HL-60/S4 treated with phorbol 12-myristate 13-acetate at 8.2 ng/mL for 4 days and 3 days (cell line): ENCODE measurements around the gene SH3BP4.

Experiments
- in situ Hi-C: fragments of 300-500 bp; cut with MboI; formaldehyde crosslinking; loops from 2 replicates; pipeline ENCODE4 v1.15.0; 2022; ENCODE audit warnings: low sequenced_read_pairs

SH3BP4 gene

DNA sequence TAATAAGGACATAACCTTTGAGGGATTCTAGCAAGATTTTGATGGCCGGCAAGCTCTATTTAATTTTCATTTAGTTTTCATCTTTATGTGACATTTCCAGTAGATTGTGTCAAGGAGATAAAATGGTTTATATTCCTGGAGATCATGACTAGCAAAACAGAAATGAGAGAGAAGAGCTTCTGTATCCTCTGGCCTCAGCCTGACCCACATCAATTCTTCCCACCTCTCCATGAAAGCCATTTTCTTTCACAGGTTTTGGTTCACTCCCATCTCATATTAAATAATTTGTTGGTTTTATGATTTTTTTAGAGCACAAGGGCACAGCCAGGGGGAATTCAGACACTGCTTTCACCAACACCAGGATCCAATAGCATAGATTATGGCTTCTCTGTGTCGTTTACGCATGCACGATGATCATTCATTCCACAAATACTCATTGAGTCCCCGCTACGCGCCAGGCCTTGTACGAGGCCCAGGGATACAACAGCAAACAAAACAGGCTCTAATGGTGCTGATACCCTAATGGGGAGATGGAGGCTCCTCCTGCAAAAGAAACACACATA, 85.9 kb downstream of the SH3BP4 start:
- in situ Hi-C loops, result no loop called here

DNA sequence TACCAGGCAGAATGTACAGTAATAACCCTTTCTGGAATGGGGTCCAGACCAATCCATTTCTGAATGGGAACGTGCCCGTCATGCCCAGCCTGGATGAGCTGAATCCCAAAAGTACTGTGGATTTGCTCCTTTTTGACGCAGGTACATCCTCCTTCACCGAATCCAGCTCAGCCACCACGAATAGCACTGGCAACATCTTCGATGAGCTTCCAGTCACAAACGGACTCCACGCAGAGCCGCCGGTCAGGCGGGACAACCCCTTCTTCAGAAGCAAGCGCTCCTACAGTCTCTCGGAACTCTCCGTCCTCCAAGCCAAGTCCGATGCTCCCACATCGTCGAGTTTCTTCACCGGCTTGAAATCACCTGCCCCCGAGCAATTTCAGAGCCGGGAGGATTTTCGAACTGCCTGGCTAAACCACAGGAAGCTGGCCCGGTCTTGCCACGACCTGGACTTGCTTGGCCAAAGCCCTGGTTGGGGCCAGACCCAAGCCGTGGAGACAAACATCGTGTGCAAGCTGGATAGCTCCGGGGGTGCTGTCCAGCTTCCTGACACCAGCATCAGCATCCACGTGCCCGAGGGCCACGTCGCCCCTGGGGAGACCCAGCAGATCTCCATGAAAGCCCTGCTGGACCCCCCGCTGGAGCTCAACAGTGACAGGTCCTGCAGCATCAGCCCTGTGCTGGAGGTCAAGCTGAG, 89.6 kb downstream of the SH3BP4 start:
- in situ Hi-C loops, result no loop called here

DNA sequence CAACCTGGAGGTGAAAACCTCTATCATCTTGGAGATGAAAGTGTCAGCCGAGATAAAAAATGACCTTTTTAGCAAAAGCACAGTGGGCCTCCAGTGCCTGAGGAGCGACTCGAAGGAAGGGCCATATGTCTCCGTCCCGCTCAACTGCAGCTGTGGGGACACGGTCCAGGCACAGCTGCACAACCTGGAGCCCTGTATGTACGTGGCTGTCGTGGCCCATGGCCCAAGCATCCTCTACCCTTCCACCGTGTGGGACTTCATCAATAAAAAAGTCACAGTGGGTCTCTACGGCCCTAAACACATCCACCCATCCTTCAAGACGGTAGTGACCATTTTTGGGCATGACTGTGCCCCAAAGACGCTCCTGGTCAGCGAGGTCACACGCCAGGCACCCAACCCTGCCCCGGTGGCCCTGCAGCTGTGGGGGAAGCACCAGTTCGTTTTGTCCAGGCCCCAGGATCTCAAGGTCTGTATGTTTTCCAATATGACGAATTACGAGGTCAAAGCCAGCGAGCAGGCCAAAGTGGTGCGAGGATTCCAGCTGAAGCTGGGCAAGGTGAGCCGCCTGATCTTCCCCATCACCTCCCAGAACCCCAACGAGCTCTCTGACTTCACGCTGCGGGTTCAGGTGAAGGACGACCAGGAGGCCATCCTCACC, 90.2 kb downstream of the SH3BP4 start:
- in situ Hi-C loops, result no loop called here

DNA sequence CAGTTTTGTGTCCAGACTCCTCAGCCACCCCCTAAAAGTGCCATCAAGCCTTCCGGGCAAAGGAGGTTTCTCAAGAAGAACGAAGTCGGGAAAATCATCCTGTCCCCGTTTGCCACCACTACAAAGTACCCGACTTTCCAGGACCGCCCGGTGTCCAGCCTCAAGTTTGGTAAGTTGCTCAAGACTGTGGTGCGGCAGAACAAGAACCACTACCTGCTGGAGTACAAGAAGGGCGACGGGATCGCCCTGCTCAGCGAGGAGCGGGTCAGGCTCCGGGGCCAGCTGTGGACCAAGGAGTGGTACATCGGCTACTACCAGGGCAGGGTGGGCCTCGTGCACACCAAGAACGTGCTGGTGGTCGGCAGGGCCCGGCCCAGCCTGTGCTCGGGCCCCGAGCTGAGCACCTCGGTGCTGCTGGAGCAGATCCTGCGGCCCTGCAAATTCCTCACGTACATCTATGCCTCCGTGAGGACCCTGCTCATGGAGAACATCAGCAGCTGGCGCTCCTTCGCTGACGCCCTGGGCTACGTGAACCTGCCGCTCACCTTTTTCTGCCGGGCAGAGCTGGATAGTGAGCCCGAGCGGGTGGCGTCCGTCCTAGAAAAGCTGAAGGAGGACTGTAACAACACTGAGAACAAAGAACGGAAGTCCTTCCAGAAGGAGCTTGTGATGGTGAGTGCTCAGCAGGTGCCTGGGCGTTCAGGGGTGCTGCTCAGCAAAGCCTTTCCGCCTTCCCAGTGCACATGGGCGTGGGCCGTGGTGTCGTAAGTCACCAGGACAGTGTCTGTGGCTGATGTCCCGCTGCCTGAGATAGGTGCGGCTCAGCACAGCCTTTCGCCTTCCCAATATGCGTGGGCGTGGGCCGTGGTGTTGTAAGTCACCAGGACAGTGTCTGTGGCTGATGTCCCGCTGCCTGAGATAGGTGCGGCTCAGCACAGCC, 91.0 kb downstream of the SH3BP4 start:
- in situ Hi-C loops, result no loop called here

DNA sequence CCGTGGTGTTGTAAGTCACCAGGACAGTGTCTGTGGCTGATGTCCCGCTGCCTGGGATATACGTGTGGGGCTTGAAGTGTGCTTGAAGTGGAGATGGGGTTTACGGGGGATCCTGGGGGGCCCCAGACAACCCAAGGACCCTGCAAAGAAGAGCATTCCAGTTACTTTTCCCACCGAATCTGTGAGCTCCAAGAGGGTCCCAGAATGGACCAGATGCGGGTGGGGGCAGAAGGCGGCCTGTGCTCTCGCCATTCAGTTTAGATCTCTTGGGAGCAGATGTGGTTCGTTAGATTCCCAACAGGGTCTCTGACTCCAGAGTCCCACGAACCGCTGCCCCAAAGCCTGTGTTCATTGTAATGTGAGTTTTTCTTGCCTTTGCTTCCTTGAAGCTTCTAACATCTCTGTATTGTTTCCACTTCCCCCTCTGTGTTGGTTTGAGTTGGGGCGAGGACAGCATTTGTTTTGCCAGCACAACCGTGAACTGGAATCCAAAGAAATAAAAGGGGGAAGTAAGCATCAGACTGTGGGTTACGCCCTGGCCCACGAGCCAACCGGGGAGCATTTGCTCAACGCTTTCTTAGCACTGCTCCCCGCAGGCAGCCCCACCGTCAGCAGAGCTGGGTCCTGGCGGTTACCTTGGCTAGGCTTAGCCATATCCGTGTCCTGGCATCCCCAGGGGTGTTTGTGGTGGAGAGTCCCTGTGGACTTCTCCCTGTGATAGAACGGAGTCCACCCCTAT, 92.1 kb downstream of the SH3BP4 start:
- in situ Hi-C loops, result no loop called here

DNA sequence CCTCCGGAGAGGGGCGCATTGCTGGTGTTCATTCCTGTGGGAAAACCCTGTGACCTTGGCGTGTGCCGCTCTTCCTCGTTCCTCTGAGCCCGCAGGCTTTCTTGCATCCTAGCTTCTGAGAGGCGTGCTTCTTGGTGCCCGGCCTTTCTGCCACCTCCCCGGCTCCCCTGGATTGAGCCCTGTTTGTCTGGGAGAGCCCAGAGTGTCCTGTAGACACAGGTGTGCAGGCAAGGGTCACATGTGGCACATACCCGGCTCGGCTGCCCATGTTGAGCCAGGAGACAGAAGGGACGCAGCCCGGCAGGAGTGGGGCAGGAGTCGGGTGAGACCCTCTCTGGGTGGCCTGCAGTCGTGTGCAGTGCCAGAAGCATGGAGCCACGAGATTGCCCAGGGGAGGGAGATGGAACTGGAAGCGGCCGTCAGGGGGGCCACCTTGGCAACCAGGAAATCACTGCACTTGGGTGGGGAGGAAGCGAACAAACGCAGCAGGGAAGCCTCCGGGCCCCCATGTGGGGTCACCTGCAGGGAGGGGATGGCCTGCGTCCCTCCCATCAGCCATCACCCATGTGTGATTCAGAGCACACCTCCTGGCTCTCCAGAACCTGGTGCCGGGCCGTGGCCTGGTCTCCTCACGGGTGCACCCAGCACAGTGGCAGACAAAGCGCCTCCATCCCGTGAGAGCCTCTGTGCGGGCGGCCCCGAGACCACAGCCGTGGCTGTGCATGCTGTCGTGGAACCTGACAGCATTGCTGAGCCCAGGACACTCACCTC, 92.9 kb downstream of the SH3BP4 start:
- in situ Hi-C loops, result no loop called here

DNA sequence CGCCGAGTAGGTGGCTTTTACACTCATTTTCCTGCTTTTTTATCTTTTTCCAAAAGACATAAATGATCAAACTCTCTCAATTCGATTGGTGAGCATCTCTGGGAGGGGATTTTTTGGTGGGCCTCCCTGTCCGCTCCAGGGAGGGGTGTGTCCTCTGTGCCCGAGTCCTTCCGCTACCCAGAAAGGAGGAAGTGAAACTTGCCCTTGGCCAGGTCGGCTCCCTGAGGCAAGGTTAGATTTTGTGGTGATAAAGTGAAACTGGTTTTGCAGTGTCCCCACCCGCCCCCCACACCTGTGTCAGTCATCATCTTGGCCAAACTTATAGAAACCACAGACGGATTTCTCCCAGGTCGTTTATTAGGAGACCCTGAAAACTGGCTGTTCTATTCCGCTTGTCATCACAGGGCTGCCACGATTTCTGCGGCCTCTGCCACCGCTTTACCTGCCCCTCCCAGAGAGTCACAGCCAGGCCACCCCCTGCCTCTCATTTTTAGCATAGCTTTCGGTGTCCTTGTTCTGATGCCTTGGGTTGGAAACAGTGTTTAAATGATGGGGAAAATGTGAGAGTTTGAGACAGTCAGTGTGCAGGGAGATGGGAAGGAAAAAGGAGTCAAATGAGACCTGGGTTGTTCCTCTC, 93.6 kb downstream of the SH3BP4 start:
- in situ Hi-C loops, result no loop called here

DNA sequence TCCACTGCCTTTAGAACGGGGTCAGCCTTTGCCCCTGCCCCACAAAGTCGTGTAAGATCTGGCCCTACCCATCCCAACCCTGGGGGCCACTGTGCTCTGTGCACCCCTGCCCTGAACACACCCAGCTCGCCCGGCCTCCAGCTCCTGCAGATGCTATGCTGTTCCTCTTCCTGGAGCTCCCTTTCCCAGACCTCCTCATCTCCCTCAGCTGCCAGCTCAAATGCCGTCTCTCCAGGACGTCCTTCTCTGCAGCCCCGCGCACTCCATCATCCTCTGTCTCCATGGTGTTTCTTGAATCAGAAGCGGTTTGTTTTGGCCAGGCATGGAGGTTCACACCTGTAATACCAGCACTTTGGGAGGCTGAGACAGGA, 94.1 kb downstream of the SH3BP4 start:
- in situ Hi-C loops, result no loop called here

DNA sequence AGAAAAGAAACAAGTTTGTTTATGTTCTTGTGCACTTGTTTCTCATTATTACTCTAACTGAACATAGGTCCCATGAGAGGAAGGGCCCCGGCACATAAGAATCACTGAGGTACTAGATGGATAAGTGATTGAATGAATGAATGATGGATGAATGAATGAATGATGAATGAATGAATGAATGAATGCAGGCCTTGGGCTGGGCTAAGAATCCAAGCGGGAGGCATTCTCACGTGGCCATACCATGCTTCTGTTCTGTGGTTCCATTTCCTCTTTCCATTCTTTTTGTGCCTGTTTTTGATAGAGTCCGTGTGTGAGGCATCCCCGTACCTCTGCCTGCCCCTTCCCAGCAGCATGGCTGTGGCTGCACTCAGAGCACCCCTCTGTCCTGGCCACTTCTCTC, 94.8 kb downstream of the SH3BP4 start:
- in situ Hi-C loops, result no loop called here

DNA sequence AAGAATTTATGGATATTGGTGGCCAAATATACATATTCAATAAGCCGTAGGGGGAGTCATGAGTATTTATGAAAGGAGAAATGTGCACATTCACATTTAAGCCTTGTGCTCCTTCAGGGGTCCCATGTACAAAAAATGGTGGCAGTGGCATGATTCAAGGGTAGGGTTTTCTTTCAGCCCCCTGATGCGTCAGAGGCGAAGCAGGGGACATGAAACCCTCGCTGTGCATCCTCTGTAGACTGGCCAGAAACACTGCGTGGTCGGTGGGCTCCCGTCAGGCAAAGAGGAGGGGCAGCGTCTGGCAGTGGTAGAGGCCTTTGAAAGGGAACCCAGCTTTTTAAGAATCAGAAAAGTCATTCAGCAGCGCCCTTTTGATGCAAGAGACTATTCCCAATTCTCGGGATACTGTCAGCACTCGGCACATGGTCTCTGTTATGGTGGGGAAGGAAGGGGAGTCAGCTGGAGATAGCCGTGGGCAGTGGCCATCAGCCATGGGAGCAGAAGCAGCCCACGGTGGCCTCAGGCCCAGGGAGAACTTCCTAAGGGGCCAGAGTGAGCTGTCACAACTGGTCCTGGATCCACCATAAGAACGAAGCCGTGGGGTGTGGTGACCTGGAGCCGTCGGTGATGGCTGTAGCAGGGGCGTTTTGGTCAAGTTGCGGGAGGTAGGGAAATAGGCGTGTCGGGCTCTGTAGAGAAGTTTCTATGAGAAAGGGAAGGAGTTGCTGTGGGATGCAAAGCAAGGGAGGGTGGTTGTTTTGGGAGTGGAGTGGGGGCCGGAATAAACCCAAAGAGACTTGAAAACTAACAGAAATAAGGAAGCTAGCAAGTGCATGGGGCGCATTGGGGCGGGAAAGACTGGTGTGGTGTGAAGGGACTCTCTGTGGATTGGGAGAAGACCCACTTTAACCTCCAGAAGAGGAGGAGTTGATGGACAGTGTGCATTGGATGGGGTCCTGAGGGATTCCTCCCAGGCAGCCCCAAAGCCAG, 95.6 kb downstream of the SH3BP4 start:
- in situ Hi-C loops, result no loop called here

DNA sequence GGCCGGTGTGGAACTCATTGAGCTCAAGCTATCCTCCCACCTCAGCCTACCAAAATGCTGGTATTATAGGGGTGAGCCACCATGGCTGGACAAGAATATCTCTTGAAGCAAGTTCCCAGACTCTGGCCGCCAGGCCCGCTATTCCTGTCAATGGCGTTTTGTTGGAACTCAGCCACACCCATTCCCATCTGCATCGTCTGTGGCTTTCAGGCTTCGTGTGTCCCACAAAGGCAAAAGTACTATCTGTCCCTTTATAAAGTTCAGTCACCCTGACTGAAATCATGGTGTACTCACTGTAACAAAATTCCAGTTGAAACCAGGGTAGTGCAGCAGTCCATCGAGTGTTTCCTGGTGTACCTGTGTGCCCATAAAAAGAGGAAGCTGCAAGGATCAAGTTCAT, 96.7 kb downstream of the SH3BP4 start:
- in situ Hi-C loops, result no loop called here

DNA sequence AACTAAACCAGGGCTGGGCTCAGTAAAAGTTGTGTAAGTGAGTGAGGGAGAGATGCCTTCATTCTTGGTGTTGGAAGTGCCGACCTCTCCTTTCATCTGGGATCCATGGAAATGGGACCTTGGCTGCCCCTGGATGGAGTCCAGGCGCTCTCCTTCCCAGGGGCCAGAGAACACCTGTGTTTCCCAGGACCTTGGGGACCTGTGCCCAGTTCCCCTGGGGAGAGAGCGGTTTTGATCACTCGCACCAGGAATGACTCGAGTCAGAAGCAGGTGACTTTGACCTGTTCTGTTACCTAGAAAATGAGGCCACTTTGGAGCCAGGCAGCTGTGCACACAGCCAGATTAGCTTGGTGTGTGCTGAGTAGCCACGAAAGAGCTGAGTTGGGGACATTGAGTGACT, 97.3 kb downstream of the SH3BP4 start:
- in situ Hi-C loops, result no loop called here

DNA sequence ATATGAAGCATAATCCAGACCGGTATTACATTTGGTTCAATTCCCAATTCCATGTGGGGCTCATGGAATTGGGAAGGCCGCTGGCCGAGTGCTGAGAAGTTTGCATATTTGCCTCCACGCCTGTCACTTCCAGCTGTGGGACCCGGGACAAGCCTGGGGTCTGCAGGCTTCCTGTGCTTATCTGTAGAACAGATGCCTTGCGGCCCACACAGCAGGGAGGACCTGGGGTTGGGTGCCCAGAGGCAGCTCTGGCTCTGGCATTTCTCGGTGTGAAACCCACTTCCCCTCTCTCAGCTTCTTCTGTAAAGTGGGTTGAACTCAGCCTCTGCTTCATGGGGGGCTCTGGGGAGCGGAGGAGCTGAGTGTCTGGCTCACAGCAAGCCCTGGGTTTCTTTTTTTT, 97.9 kb downstream of the SH3BP4 start:
- in situ Hi-C loops, result no loop called here

DNA sequence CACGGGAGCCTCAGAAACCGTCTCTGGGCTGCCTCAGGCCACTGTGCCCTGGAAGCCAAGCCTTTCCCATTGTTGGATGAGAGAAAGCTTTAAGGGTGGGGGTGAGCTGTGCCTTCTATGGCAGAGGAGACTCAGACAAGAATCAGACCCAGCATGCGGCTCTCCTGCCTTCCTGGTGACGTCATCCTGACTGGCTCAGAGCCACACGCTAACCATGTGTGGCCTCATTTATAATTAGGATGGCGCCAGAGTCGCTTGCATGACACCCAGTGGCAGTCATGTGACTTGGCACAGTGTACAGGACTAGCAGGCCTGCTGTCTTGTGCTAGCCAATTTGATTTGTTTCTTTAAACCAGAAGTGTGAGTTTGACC, 99.1 kb downstream of the SH3BP4 start:
- in situ Hi-C loops, result no loop called here

DNA sequence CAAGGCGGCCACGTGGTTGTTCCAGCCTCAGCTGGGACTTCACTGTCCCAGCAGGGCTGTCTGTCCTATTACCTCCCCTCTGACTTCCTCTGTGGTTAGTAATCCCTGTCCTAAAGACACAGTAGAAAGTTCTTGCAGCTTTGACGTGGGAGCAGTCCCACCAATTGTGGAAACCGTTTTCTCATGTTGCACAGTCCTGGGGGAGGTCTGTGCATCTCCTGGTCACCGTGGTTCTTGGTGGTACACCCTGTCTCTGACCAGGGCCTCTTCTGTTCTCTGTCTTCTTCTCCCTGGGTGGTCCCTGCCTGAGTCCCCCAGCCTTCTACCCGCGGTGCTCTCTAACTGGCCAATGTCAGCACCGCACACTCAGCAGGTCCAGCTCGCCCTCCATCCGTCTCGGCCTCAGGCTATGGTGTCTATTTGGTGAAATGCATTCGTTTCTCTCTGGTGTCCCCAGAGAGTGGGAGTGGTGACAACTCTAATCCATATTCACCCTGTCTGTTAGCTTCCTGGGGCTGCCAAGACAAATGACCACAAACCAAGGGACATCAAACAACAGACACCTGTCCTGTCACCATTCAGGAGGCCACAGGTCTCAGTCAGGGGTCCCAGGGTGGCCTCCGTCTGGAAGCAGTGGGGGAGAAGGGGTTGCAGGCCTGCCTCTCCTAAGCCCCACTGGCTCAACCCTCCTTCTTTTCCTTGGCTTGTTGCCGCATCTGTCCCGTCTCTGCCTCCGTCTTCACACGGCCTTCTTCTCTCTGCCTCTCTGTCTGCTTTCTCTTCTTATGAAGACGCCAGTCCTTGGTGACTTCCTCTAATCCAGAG, 99.8 kb downstream of the SH3BP4 start:
- in situ Hi-C loops, result no loop called here

DNA sequence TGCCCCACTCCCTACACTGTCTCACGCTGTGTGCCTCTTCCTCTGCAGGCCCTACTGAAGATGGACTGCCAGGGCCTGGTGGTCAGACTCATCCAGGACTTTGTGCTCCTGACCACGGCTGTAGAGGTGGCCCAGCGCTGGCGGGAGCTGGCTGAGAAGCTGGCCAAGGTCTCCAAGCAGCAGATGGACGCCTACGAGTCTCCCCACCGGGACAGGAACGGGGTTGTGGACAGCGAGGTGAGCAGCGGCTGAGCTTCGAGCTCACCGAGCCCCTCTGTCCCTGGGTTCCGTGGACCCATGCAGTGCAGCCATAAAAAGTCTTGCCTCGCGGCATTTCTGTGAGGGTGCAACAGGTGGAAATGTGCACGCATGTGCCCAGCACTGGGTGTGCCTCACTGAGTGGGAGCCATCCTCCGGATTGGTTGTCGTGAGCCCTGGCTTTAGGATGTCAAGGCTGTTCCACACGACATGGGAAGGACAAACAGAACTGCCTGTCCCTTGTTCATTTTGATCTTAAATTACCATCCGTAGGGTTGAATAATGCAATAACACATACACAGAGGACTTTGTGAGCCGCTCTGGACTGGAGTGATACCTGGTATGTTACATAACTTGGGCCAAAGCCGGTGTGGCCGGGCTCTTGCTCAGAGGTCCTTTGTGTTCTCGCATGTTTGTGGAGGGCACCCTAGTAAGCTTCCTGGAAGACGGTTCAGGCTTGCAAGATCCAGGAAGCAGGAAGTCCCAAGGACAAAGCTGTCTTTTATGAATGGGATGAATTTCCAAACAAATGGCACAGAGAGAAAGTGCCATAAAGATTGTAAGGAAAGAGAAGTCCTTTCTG, 100.9 kb downstream of the SH3BP4 start:
- in situ Hi-C loops, result no loop called here

DNA sequence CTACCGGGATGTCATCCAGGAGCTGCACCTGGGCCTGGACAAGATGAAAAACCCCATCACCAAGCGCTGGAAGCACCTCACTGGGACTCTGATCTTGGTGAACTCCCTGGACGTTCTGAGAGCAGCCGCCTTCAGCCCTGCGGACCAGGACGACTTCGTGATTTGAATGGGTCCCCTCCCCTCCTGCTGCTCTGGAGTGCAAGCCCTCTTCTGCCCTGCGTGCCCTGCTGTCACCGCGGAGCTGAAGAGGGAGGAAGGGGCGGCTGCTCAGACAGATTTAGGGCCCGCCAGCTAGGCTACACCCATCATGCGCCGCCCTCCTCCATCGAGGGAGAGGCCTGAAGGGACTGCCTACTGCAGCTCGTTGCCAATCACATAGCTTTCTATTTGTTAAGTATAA, 101.8 kb downstream of the SH3BP4 start:
- in situ Hi-C loops, result no loop called here
